Osteoblast (primary cell): ENCODE data around the gene TC2N. TPM values are rescaled to one million over a fixed set of nuclear protein-coding genes. Genes with fewer than 3 reads are reported as not detected.
"Not testable (repeated sequence)": the region's sequence is repeated elsewhere in the genome, so short reads cannot be mapped to it uniquely, and the experiment has no call there.

Experiments
- DNase-seq: peaks from one replicate; pipeline ENCODE4 v3.0.0; 2011; ENCODE audit warnings: low spot score, mixed read lengths; ENCODE audit not compliant: insufficient read length; ENCODE audit errors: missing footprints
- H2AFZ ChIP-seq: 2 replicates; pipeline ENCODE4 v1.6.0; 2011; ENCODE audit warnings: mild to moderate bottlenecking, low read length
- H3K27ac ChIP-seq: 2 replicates; pipeline ENCODE4 v1.5.1; 2011; ENCODE audit warnings: mild to moderate bottlenecking, low read depth, low read length, moderate library complexity
- H3K27me3 ChIP-seq: 2 replicates; pipeline ENCODE4 v1.6.0; 2012; ENCODE audit warnings: mild to moderate bottlenecking, control low read depth, inconsistent platforms, low read length, moderate library complexity; ENCODE audit not compliant: insufficient read depth
- H3K36me3 ChIP-seq: 2 replicates; pipeline ENCODE4 v1.5.1; 2011; ENCODE audit warnings: mild to moderate bottlenecking, low read length, control low read depth, moderate library complexity; ENCODE audit not compliant: insufficient read depth
- H3K4me1 ChIP-seq: 2 replicates; pipeline ENCODE4 v1.5.1; 2011; ENCODE audit warnings: mild to moderate bottlenecking, low read length, control low read depth, moderate library complexity; ENCODE audit not compliant: insufficient read depth
- H3K4me2 ChIP-seq: 2 replicates; pipeline ENCODE4 v1.6.0; 2011; ENCODE audit warnings: mild to moderate bottlenecking, low read length; ENCODE audit not compliant: insufficient read depth
- H3K4me3 ChIP-seq: fragments of 200-600 bp; sonication (generic); 3 replicates; pipeline ENCODE4 v1.5.1; 2012; ENCODE audit warnings: mild to moderate bottlenecking, low read length, inconsistent platforms; ENCODE audit not compliant: insufficient read depth
- H3K79me2 ChIP-seq: 2 replicates; pipeline ENCODE4 v1.6.0; 2012; ENCODE audit warnings: mild to moderate bottlenecking, low read length, control low read depth, inconsistent platforms; ENCODE audit not compliant: insufficient read depth
- H3K9me3 ChIP-seq: 2 replicates; pipeline ENCODE4 v1.5.1; 2011; ENCODE audit warnings: low read depth, low read length, control low read depth
- H4K20me1 ChIP-seq: 2 replicates; pipeline ENCODE4 v1.6.0; 2012; ENCODE audit warnings: mild to moderate bottlenecking, low read length, control low read depth; ENCODE audit not compliant: insufficient read depth
- total RNA-seq: library from RNA; depleted of rRNA; stranded (reverse); fragments of >200 nt; gene quantifications from 2 replicates; pipeline ENCODE4 v1.2.3, GENCODE V29; 2012
- TF ChIP-seq, protein P1 (sequence below): IDR thresholded peaks from 2 replicates; pipeline ENCODE4 v1.5.1; 2011; ENCODE audit warnings: mild to moderate bottlenecking, low read depth, low read length, moderate library complexity; ENCODE audit errors: extremely low read depth

Gene TC2N
- total RNA-seq, 1 donor: under 0.01 TPM

DNA sequence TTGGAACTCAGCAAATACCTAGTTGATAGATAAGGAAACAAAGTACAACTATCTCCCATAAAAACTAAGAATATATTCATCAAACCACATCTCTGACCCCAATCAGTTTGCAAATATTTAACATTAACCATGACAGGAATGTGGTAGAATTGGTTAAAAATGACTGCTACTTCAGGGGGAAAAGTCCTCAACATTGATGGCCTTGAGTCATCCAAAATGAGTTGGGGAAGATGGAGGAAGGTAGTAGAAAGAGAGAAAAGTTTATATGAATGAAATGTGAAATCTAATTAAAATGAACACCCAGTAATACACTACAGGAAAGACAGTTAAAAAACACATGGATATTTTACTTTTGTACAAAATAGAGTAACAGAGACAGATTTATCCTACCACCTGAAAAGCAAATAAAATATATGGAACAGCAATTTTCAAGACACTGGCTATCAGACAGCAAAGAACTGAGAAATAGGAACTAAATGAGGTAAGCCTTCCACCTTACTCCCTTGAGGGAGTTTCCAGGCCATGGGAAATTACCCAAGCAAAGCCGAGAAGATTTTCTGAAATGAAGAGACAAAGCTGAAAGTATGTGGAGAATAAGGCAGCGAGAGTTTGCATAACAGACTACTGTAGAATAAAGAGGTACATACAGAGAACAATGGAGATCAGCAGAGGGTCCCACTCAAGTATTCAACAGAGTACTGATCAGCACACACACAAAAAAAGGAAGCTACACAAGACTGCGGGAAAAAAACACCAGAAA lies 49.6 kb downstream of the TC2N start:
- H2AFZ ChIP-seq: no peak overlapping the region
- H3K4me2 ChIP-seq: no peak overlapping the region
- no peaks in the 10 kb centered on the region for H3K79me2 ChIP-seq
- no peaks in the 10 kb centered on the region for H3K36me3 ChIP-seq
- DNase-seq: no peak
- TF ChIP-seq, protein P1, sequence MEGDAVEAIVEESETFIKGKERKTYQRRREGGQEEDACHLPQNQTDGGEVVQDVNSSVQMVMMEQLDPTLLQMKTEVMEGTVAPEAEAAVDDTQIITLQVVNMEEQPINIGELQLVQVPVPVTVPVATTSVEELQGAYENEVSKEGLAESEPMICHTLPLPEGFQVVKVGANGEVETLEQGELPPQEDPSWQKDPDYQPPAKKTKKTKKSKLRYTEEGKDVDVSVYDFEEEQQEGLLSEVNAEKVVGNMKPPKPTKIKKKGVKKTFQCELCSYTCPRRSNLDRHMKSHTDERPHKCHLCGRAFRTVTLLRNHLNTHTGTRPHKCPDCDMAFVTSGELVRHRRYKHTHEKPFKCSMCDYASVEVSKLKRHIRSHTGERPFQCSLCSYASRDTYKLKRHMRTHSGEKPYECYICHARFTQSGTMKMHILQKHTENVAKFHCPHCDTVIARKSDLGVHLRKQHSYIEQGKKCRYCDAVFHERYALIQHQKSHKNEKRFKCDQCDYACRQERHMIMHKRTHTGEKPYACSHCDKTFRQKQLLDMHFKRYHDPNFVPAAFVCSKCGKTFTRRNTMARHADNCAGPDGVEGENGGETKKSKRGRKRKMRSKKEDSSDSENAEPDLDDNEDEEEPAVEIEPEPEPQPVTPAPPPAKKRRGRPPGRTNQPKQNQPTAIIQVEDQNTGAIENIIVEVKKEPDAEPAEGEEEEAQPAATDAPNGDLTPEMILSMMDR: no peak
- no peak overlapping the region for H3K27ac ChIP-seq
- H4K20me1 ChIP-seq: no peaks in the 10 kb centered on the region
- no peaks in the 10 kb centered on the region for H3K4me1 ChIP-seq
- no peaks in the 10 kb centered on the region for H3K9me3 ChIP-seq
- H3K4me3 ChIP-seq: no peak overlapping the region
- no peaks in the 10 kb centered on the region for H3K27me3 ChIP-seq

DNA sequence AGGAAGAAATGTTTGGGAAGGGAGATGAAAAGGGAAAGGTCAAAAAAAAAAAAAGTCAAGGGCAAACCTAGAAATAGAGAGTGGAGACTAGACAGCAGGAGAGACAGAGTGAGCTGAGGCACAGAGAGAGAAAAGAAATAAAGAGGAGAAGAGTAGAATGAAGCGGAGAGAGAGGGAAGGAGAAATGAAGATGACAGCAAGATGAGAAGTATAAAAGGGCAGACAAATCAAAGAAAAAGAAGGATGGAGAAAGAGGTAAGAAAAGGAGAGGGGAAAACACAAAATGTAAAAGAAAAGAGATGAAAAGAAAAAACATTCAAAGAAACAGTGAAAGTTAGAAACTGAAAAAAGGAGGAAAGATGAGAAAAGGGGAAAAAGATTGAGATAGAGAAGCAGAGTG lies 53.0 kb downstream of the TC2N start:
- no peak for DNase-seq
- no peaks in the 10 kb centered on the region for H3K27me3 ChIP-seq
- H4K20me1 ChIP-seq: no peaks in the 10 kb centered on the region
- no peak overlapping the region for H2AFZ ChIP-seq
- H3K36me3 ChIP-seq: no peaks in the 10 kb centered on the region
- no peak overlapping the region for H3K27ac ChIP-seq
- H3K79me2 ChIP-seq: no peaks in the 10 kb centered on the region
- no peaks in the 10 kb centered on the region for H3K9me3 ChIP-seq
- no peak overlapping the region for H3K4me2 ChIP-seq
- no peak overlapping the region for H3K4me3 ChIP-seq
- H3K4me1 ChIP-seq: no peaks in the 10 kb centered on the region
- TF ChIP-seq, protein P1: no peak

DNA sequence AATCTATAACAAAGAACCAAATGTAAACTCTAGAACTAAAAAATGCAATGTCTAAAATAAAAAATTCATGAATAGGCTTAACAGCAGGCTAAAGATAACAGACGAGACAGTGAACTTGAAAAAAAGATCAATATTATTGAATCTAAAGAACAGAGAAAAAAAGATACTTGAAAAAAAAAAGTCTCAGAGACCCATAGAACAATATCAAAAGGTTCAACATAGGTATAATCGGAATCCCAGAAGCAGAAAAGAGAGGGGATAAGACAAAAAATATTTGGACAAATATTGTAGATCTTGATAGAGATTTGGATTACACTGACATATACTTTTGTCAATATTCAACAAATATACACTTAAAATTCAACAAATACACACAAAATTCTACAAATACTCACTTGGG lies 56.6 kb downstream of the TC2N start:
- no peaks in the 10 kb centered on the region for H4K20me1 ChIP-seq
- H3K36me3 ChIP-seq: no peaks in the 10 kb centered on the region
- peaks cover 2% of the 10 kb centered on the region for H3K9me3 ChIP-seq
- TF ChIP-seq, protein P1: no peak
- H3K27ac ChIP-seq: no peak overlapping the region
- no peak overlapping the region for H3K4me3 ChIP-seq
- DNase-seq: no peak
- no peak overlapping the region for H3K4me2 ChIP-seq
- H3K79me2 ChIP-seq: no peaks in the 10 kb centered on the region
- H3K4me1 ChIP-seq: no peaks in the 10 kb centered on the region
- no peak overlapping the region for H2AFZ ChIP-seq
- no peaks in the 10 kb centered on the region for H3K27me3 ChIP-seq

DNA sequence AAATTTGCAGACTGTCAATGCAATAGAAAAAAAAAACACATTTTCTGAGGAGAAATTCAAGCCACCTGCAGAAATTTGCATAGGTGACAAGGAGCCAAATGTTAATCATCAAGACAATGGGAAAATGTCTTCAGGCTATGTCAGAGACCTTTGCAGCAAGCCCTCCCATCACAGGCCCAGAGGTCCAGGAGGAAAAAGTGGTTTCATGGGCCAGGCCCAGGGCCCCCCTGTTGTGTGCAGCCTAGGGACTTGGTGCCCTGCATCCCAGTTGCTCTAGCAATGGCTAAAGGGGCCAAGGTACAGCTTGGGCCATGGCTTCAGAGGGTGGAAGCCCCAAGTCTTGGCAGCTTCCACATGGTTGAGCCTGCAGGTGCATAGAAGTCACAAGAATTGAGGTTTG lies 60.6 kb downstream of the TC2N start:
- H3K4me2 ChIP-seq: no peak overlapping the region
- no peaks in the 10 kb centered on the region for H3K79me2 ChIP-seq
- H2AFZ ChIP-seq: no peak overlapping the region
- no peaks in the 10 kb centered on the region for H3K4me1 ChIP-seq
- H3K4me3 ChIP-seq: no peak overlapping the region
- no peak overlapping the region for H3K27ac ChIP-seq
- no peaks in the 10 kb centered on the region for H3K36me3 ChIP-seq
- no peaks in the 10 kb centered on the region for H4K20me1 ChIP-seq
- no peak for DNase-seq
- no peaks in the 10 kb centered on the region for H3K27me3 ChIP-seq
- TF ChIP-seq, protein P1: no peak
- peaks cover 2% of the 10 kb centered on the region for H3K9me3 ChIP-seq

DNA sequence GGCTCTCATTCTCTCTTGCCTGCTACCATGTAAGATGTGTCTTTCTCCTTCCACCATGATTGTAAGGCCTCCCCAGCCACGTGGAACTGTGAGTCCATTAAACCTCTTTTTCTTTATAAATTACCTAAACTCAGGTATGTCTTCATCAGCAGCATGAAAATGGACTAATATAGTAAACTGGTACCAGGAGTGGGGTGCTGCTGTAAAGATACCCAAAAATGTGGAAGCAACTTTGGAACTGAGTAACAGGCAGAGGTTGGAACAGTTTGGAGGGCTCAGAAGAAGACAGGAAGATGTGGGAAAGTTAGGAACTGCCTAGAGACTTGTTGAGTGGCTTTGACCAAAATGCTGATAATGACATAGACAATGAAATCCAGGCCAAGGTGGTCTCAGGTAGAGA lies 61.2 kb downstream of the TC2N start:
- DNase-seq, H3K4me2 ChIP-seq, H3K4me3 ChIP-seq, H3K27ac ChIP-seq, H3K36me3 ChIP-seq, H4K20me1 ChIP-seq, H3K4me1 ChIP-seq, H2AFZ ChIP-seq, H3K27me3 ChIP-seq, H3K9me3 ChIP-seq, H3K79me2 ChIP-seq: not testable (repeated sequence)
